HFFc6 (cell line): ENCODE data around the gene C11orf87. TPM values are rescaled to one million over a fixed set of nuclear protein-coding genes. Genes with fewer than 3 reads are reported as not detected.

Experiments used
- DNase-seq: peaks from one replicate; pipeline ENCODE4 v3.0.0-alpha.2; 2018
- H3K27ac Mint-ChIP-seq: 2 replicates; pipeline ENCODE4 v1.8.0; 2020; ENCODE audit warnings: mild to moderate bottlenecking, mixed read lengths
- H3K27me3 Mint-ChIP-seq: 2 replicates; pipeline ENCODE4 v1.8.0; 2021; ENCODE audit warnings: mild to moderate bottlenecking, moderate library complexity, mixed read lengths; ENCODE audit not compliant: insufficient read depth
- H3K36me3 Mint-ChIP-seq: 2 replicates; pipeline ENCODE4 v1.8.0; 2021; ENCODE audit warnings: low read depth, mixed read lengths
- H3K4me1 Mint-ChIP-seq: 2 replicates; pipeline ENCODE4 v1.8.0; 2020; ENCODE audit warnings: low read depth, mixed read lengths
- H3K4me3 Mint-ChIP-seq: 2 replicates; pipeline ENCODE4 v1.8.0; 2020; ENCODE audit warnings: mild to moderate bottlenecking, moderate library complexity, mixed read lengths
- H3K9me3 Mint-ChIP-seq: 2 replicates; pipeline ENCODE4 v1.8.0; 2020; ENCODE audit warnings: mild to moderate bottlenecking, mixed read lengths
- long read RNA-seq: library from polyadenylated mRNA; unstranded; transcript quantifications from one replicate; pipeline ENCODE4 v2.0.0, GENCODE V29; 2019
- total RNA-seq, 6 experiments: library from RNA; stranded (reverse); fragmentation: NEBNext Ultra II Directional; extraction: Animal tissue kit (Norgen Biotek cat#: 25700); gene quantifications; 2 replicates in 1 of 6; 3 replicates in 5 of 6; pipeline ENCODE4 v1.2.3, GENCODE V29; 2021
- TF ChIP-seq, protein P1 (sequence below): fragments of 200-600 bp; sonication (generic); IDR thresholded peaks from 2 replicates; pipeline ENCODE4 v1.5.0; 2021; ENCODE audit warnings: antibody characterized with exemption, mild to moderate bottlenecking

C11orf87 gene
- total RNA-seq = under 1 TPM; 0.07 to 0.51 (median 0.43) TPM
- long read RNA-seq, full-length matches to known transcripts = 1 of 1 reads
- long read RNA-seq, partial matches to known transcripts = 0 of 1 reads
- long read RNA-seq, other reads (novel, unspliced or antisense) = 0 of 1 reads

- H3K4me3 Mint-ChIP-seq = peak within 1 kb of the TSS; percentile 81
- H3K4me1 Mint-ChIP-seq = peaks cover 13% of the 10 kb centered on the region
- H3K36me3 Mint-ChIP-seq = no peaks in the 10 kb centered on the region
- H3K9me3 Mint-ChIP-seq = no peaks in the 10 kb centered on the region
- no peak within 1 kb of the TSS for H3K27ac Mint-ChIP-seq
- no peak for DNase-seq
- TF ChIP-seq, protein P1, sequence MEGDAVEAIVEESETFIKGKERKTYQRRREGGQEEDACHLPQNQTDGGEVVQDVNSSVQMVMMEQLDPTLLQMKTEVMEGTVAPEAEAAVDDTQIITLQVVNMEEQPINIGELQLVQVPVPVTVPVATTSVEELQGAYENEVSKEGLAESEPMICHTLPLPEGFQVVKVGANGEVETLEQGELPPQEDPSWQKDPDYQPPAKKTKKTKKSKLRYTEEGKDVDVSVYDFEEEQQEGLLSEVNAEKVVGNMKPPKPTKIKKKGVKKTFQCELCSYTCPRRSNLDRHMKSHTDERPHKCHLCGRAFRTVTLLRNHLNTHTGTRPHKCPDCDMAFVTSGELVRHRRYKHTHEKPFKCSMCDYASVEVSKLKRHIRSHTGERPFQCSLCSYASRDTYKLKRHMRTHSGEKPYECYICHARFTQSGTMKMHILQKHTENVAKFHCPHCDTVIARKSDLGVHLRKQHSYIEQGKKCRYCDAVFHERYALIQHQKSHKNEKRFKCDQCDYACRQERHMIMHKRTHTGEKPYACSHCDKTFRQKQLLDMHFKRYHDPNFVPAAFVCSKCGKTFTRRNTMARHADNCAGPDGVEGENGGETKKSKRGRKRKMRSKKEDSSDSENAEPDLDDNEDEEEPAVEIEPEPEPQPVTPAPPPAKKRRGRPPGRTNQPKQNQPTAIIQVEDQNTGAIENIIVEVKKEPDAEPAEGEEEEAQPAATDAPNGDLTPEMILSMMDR = no peak
- peaks cover 17% of the 10 kb centered on the region for H3K27me3 Mint-ChIP-seq
Observed at GRCh38 chr11:109421981-109422869, at the start of gene C11orf87. Gene C11orf87, plus strand, starts transcription at chr11:109422190. Its CDS starts 1,444 bp downstream, at chr11:109423634.

DNA sequence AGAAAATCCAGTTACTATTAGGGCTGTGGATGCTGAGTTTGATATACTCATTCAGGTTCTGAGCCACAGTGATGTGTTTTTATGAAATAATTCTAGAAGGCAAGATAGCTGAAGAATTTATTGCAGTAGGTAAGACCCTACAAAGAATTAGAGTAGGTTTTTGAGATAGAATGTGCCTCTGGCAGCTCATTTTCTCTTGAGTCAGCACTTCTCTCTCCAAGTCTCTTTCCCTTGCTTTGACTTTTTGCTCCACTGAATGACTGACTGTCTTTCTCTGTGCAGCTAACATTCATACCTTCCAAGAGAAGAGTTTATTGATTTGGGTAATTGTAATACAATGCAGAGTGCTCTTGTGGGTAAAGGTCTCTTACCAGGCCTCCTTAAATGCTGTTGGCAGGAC lies 48.0 kb upstream of the C11orf87 start:
- TF ChIP-seq, protein P1 = no peak
- Mint-ChIP-seq H3K9me3 (peaks cover 10% of the 10 kb centered on the region), H3K27me3 (peaks cover 4% of the 10 kb centered on the region; the same call in 1 of the 2 replicates), H3K27ac (no peak overlapping the region), H3K4me3 (no peak overlapping the region), H3K36me3 (no peaks in the 10 kb centered on the region; the same call in 1 of the 2 replicates), H3K4me1 (peaks cover 6% of the 10 kb centered on the region; the same call in 1 of the 2 replicates)
- no peak for DNase-seq

GRCh38 chr11:109374441-109374840 lies 47.5 kb upstream of the C11orf87 start:
- Mint-ChIP-seq H3K27me3 (peaks cover 3% of the 10 kb centered on the region; the same call in 1 of the 2 replicates), H3K27ac (no peak overlapping the region), H3K36me3 (no peaks in the 10 kb centered on the region; the same call in 1 of the 2 replicates)

DNA sequence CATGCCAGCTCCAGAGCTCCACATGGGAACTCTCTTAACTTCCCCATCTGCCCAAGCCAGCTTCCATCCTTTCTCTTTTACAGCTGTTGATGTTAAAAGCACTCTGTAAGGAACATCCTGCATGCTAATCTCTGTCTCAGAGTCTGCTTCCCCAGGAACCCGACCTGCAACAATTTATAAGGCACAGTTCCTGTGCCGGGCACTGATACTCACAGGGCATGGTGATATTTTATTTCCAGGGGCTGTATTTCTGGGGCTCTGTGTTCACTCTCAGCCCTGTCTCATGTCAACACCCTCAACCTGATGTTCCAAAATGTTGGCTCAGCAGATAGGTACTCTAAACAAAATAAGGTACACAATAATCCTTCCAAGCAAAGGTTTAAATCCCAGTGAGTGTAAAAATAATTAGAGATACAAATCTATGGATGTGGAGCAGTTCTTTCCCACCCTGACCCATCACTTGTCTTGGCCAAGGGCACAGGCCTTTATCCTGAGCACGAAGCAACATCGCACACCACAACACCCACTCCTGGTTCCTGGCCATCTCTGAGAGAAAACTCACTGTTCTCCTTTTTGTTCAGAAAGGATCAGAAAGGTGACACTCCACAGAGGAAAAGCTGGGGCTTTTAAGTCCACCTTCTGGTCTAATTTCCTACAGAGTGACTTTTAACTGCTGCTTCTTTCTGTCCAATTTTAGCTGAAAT lies 44.8 kb upstream of the C11orf87 start:
- Mint-ChIP-seq H3K4me3 (no peak overlapping the region), H3K9me3 (no peaks in the 10 kb centered on the region; the same call in 1 of the 2 replicates), H3K4me1 (no peaks in the 10 kb centered on the region; the same call in 1 of the 2 replicates), H3K27ac (no peak overlapping the region), H3K27me3 (peaks cover 2% of the 10 kb centered on the region; the same call in 1 of the 2 replicates), H3K36me3 (no peaks in the 10 kb centered on the region)
- DNase-seq = no peak
- TF ChIP-seq, protein P1 = no peak

More at GRCh38 chr11:109374441-109374840, 47.5 kb upstream of the C11orf87 start:
- TF ChIP-seq, protein P1 = no peak
- peaks cover 6% of the 10 kb centered on the region; the same call in 1 of the 2 replicates for H3K4me1 Mint-ChIP-seq
- no peak for DNase-seq
- peaks cover 6% of the 10 kb centered on the region for H3K9me3 Mint-ChIP-seq
- no peak overlapping the region for H3K4me3 Mint-ChIP-seq

DNA sequence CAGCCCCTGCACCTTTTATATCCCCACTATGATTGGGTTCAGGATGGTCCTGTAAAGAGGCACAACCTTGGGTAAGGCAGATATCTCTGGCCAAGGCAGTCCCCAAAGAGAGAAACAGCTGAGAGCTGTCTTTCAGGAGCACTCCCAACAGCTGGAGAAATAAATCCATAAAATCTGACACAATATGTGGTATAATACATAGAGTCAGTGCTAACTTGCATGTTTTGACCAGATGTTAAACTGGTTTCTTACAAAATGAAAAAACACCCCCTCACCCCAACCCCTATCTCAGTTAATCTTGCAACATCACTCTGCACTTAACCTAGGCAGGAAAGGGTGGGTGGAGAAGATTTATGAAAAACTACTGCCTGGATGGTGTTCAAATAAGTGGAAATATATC lies 44.0 kb upstream of the C11orf87 start:
- TF ChIP-seq, protein P1 = no peak
- H3K27me3 Mint-ChIP-seq = peaks cover 2% of the 10 kb centered on the region
- DNase-seq = no peak
- no peaks in the 10 kb centered on the region; the same call in 1 of the 2 replicates for H3K9me3 Mint-ChIP-seq
- no peak overlapping the region for H3K4me3 Mint-ChIP-seq
- H3K36me3 Mint-ChIP-seq = no peaks in the 10 kb centered on the region
- no peak overlapping the region for H3K27ac Mint-ChIP-seq
- H3K4me1 Mint-ChIP-seq = no peaks in the 10 kb centered on the region
